ENCODE measurements around the gene MAST4.

Gene MAST4

GRCh38 chr5:67019065-67019845 is 423.1 kb downstream of the MAST4 start:
- no peak for DNase-seq (ENCODE audit: low read depth in 2 of 2)

GRCh38 chr5:67020096-67020615 is 424.0 kb downstream of the MAST4 start:
- DNase-seq (ENCODE audit: low read depth in 2 of 2), result no peak

- no peak for DNase-seq (ENCODE audit: low read depth in 2 of 2)
Measured at GRCh38 chr5:67021031-67021430, 424.8 kb downstream of the MAST4 start.

GRCh38 chr5:67021521-67021920 is 425.3 kb downstream of the MAST4 start:
- no peak for DNase-seq (ENCODE audit: low read depth in 2 of 2)

GRCh38 chr5:67021962-67022361 is 425.8 kb downstream of the MAST4 start:
- DNase-seq (ENCODE audit: low read depth in 2 of 2), result no peak

GRCh38 chr5:67025457-67025856 is 429.3 kb downstream of the MAST4 start:
- DNase-seq (ENCODE audit: low read depth in 2 of 2), result no peak

GRCh38 chr5:67026278-67026677 is 430.1 kb downstream of the MAST4 start:
- DNase-seq (ENCODE audit: low read depth in 2 of 2), result no peak

GRCh38 chr5:67027171-67027570 is 431.0 kb downstream of the MAST4 start:
- no peak for DNase-seq (ENCODE audit: low read depth in 2 of 2)

GRCh38 chr5:67028371-67028770 is 432.2 kb downstream of the MAST4 start:
- DNase-seq (ENCODE audit: low read depth in 2 of 2), result no peak

- DNase-seq (ENCODE audit: low read depth in 2 of 2), result no peak
Measured at GRCh38 chr5:67028941-67029340, 432.7 kb downstream of the MAST4 start.

GRCh38 chr5:67029481-67029880 is 433.3 kb downstream of the MAST4 start:
- no peak for DNase-seq (ENCODE audit: low read depth in 2 of 2)

GRCh38 chr5:67030289-67031056 is 434.3 kb downstream of the MAST4 start:
- peak in 1 of 2 experiments; percentile 44 for DNase-seq (ENCODE audit: low read depth in 2 of 2)

GRCh38 chr5:67031057-67031443 is 434.9 kb downstream of the MAST4 start:
- DNase-seq (ENCODE audit: low read depth in 2 of 2), result no peak

- no peak for DNase-seq (ENCODE audit: low read depth in 2 of 2)
Measured at GRCh38 chr5:67031692-67032091, 435.5 kb downstream of the MAST4 start.

GRCh38 chr5:67032921-67033664 is 436.9 kb downstream of the MAST4 start:
- DNase-seq (ENCODE audit: low read depth in 2 of 2), result peak in 1 of 2 experiments; percentile 54

- DNase-seq (ENCODE audit: low read depth in 2 of 2), result no peak
Measured at GRCh38 chr5:67033880-67034651, 437.9 kb downstream of the MAST4 start.

- DNase-seq (ENCODE audit: low read depth in 2 of 2), result no peak
Measured at GRCh38 chr5:67035098-67035740, 439.0 kb downstream of the MAST4 start.

GRCh38 chr5:67037171-67037570 is 441.0 kb downstream of the MAST4 start:
- DNase-seq (ENCODE audit: low read depth in 2 of 2), result no peak

GRCh38 chr5:67038817-67039603 is 442.8 kb downstream of the MAST4 start:
- DNase-seq (ENCODE audit: low read depth in 2 of 2), result peak; percentile 55 to 64

Measured in fibroblast of skin of left quadriceps (primary cell).